ENCODE results near the gene STIMATE. TPM values are rescaled to one million over a fixed set of nuclear protein-coding genes. Genes with fewer than 3 reads are reported as not detected.

Gene STIMATE
- total RNA-seq, 2 experiments from 2014 or later, result 18.1 to 19.0 TPM

DNA sequence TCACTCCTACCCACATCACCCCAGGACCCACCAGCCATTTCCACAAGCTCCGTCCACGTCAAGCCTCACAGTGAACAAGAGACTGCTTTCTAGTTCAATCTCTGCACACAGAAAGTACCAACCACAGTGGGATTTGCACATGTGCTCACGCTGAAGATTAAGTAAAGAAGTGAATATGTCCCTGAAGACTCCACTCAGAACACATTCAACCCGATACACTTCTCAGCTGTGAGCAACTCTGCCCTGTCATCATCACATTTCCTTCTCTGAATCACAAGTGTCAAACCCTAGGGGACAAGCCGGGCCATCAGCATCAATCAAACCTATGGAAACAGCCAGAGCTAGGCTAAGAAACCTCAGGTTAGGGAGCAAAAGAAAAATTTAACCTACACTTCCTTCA, 1.9 kb downstream of the STIMATE start:
- intact Hi-C loops (cut with micrococcal nuclease; ENCODE audit: unreplicated experiment), result no loop called here
- no TSS peak for BruUV-seq (replicated peaks)

DNA sequence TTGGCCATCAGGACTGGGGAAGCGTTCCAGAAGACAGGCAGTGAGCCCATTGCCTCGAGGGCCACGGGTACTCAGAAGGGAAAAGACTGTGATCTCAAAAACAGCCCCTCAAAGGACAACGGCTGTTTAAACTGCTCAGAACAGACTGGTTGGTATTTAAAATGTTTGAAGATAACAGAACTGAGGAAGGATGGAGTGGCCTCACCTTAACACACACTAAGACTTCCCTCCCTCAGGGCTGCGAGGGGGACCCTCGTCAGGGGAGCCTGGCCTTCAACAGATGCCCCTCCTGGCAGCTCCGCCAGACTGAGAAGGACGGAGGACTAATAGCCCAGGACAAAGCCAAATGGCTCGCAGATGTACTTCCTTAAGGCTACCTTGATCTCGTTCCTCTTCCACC, 2.6 kb downstream of the STIMATE start:
- H3K4me2 ChIP-seq (ENCODE audit: low read length), result no peak overlapping the region
- H3K4me3 ChIP-seq (ENCODE audit: low read depth, low read length, poor library complexity, severe bottlenecking), result no peak overlapping the region
- H2AFZ ChIP-seq (ENCODE audit: low read length), result no peak overlapping the region
- 0 out of 2 replicates have a peak, but pooled peaks cover 9% of the 10 kb centered on the region for H4K20me1 ChIP-seq (ENCODE audit: insufficient read depth, low read length)
- no peak for DNase-seq (ENCODE audit: low spot score)
- H3K9me2 ChIP-seq (ENCODE audit: insufficient read depth, low read length), result no peaks in the 10 kb centered on the region
- H3K36me3 ChIP-seq (ENCODE audit: insufficient read depth, low read length), result peaks cover 5% of the 10 kb centered on the region; the same call in 1 of the 2 replicates
- H3K4me1 ChIP-seq (ENCODE audit: insufficient read depth, low read length, poor library complexity, severe bottlenecking), result peaks cover 19% of the 10 kb centered on the region
- no TSS peak for BruUV-seq (replicated peaks)
- no peak overlapping the region for H3K27ac ChIP-seq (ENCODE audit: low read depth, low read length, poor library complexity, severe bottlenecking)
- no peak for TF ChIP-seq EZH2phosphoT487 (IDR thresholded peaks at IDR 0.05; ENCODE audit: borderline replicate concordance, low read depth, low read length)
- TF ChIP-seq, protein P1, sequence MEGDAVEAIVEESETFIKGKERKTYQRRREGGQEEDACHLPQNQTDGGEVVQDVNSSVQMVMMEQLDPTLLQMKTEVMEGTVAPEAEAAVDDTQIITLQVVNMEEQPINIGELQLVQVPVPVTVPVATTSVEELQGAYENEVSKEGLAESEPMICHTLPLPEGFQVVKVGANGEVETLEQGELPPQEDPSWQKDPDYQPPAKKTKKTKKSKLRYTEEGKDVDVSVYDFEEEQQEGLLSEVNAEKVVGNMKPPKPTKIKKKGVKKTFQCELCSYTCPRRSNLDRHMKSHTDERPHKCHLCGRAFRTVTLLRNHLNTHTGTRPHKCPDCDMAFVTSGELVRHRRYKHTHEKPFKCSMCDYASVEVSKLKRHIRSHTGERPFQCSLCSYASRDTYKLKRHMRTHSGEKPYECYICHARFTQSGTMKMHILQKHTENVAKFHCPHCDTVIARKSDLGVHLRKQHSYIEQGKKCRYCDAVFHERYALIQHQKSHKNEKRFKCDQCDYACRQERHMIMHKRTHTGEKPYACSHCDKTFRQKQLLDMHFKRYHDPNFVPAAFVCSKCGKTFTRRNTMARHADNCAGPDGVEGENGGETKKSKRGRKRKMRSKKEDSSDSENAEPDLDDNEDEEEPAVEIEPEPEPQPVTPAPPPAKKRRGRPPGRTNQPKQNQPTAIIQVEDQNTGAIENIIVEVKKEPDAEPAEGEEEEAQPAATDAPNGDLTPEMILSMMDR (conservative IDR thresholded peaks at IDR 0.05; ENCODE audit: low read length), result no peak
- peaks cover 5% of the 10 kb centered on the region; the same call in 1 of the 2 replicates for H3K79me2 ChIP-seq (ENCODE audit: insufficient read depth, low read depth, low read length)
- ChIA-PET CTCF (ENCODE audit: unreplicated experiment) (no interaction called here), POLR2A (no interaction called here)
- no peaks in the 10 kb centered on the region for H3K9me3 ChIP-seq (ENCODE audit: low read length)
- intact Hi-C loops (cut with micrococcal nuclease; ENCODE audit: unreplicated experiment), result no loop called here

More for the DNA sequence above, 1.9 kb downstream of the STIMATE start:
- no peak overlapping the region for H3K4me3 ChIP-seq (ENCODE audit: low read depth, low read length, poor library complexity, severe bottlenecking)
- H3K9me2 ChIP-seq (ENCODE audit: insufficient read depth, low read length), result no peaks in the 10 kb centered on the region
- H4K20me1 ChIP-seq (ENCODE audit: insufficient read depth, low read length), result 0 out of 2 replicates have a peak, but pooled peaks cover 9% of the 10 kb centered on the region
- POLR2A ChIA-PET, result interaction anchor here (0.9 kb wide), 1 partner anchor 10 kb away, joined by 3 read pairs; no protein-coding TSS in a partner anchor
- H3K4me1 ChIP-seq (ENCODE audit: insufficient read depth, low read length, poor library complexity, severe bottlenecking), result peaks cover 19% of the 10 kb centered on the region
- H3K27ac ChIP-seq (ENCODE audit: low read depth, low read length, poor library complexity, severe bottlenecking), result no peak overlapping the region
- peaks cover 5% of the 10 kb centered on the region; the same call in 1 of the 2 replicates for H3K36me3 ChIP-seq (ENCODE audit: insufficient read depth, low read length)
- peak overlapping the region; percentile 99; the same call in 1 of the 2 replicates for H3K4me2 ChIP-seq (ENCODE audit: low read length)
- no peak overlapping the region for H2AFZ ChIP-seq (ENCODE audit: low read length)
- no peaks in the 10 kb centered on the region for H3K9me3 ChIP-seq (ENCODE audit: low read length)
- peaks cover 5% of the 10 kb centered on the region; the same call in 1 of the 2 replicates for H3K79me2 ChIP-seq (ENCODE audit: insufficient read depth, low read depth, low read length)
- DNase-seq (ENCODE audit: low spot score), result no peak
- TF ChIP-seq EZH2phosphoT487 (IDR thresholded peaks at IDR 0.05; ENCODE audit: borderline replicate concordance, low read depth, low read length), result no peak
- TF ChIP-seq, protein P1 (conservative IDR thresholded peaks at IDR 0.05; ENCODE audit: low read length), result no peak
- CTCF ChIA-PET (ENCODE audit: unreplicated experiment), result no interaction called here

DNA sequence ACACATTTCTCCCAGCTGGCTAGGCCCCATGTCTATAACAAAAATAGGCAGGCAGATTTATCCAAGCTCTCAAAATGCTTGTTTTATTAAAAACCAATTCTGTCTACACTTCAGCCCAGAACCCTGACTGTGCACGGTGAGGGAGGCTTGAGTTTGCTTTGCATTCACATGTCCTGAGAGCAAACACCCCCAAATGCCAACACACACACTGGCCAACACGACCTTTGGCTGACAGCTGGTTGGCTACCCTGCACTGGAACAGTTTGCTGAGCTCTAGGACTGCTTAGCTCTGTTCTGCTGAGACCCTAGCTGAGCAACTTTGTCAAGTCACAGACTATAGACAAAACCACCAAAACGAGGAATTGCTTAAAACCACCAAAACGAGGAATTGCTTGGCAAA, 3.6 kb downstream of the STIMATE start:
- TF ChIP-seq, protein P1 (conservative IDR thresholded peaks at IDR 0.05; ENCODE audit: low read length), result no peak
- TF ChIP-seq EZH2phosphoT487 (IDR thresholded peaks at IDR 0.05; ENCODE audit: borderline replicate concordance, low read depth, low read length), result no peak
- no peak overlapping the region for H3K4me3 ChIP-seq (ENCODE audit: low read depth, low read length, poor library complexity, severe bottlenecking)
- POLR2A ChIA-PET, result interaction anchor here (0.7 kb wide), 1 partner anchor 153 kb away, joined by 8 read pairs; no protein-coding TSS in a partner anchor
- H3K4me2 ChIP-seq (ENCODE audit: low read length), result no peak overlapping the region; the same call in 1 of the 2 replicates
- no peaks in the 10 kb centered on the region for H3K9me2 ChIP-seq (ENCODE audit: insufficient read depth, low read length)
- no TSS peak for BruUV-seq (replicated peaks)
- H3K36me3 ChIP-seq (ENCODE audit: insufficient read depth, low read length), result peaks cover 5% of the 10 kb centered on the region; the same call in 1 of the 2 replicates
- intact Hi-C loops (cut with micrococcal nuclease; ENCODE audit: unreplicated experiment), result no loop called here
- no peak for DNase-seq (ENCODE audit: low spot score)
- H2AFZ ChIP-seq (ENCODE audit: low read length), result no peak overlapping the region
- no peak overlapping the region for H3K27ac ChIP-seq (ENCODE audit: low read depth, low read length, poor library complexity, severe bottlenecking)
- peaks cover 5% of the 10 kb centered on the region; the same call in 1 of the 2 replicates for H3K79me2 ChIP-seq (ENCODE audit: insufficient read depth, low read depth, low read length)
- CTCF ChIA-PET (ENCODE audit: unreplicated experiment), result no interaction called here
- H3K4me1 ChIP-seq (ENCODE audit: insufficient read depth, low read length, poor library complexity, severe bottlenecking), result peaks cover 19% of the 10 kb centered on the region
- 0 out of 2 replicates have a peak, but pooled peaks cover 9% of the 10 kb centered on the region for H4K20me1 ChIP-seq (ENCODE audit: insufficient read depth, low read length)
- H3K9me3 ChIP-seq (ENCODE audit: low read length), result no peaks in the 10 kb centered on the region

All from OCI-LY7 (cell line).